Left lung (tissue), 10 donors: ENCODE results near the gene MOV10L1. TPM values are rescaled to one million over a fixed set of nuclear protein-coding genes. Genes with fewer than 3 reads are reported as not detected.

Experiments
- ATAC-seq: fragments of 200-7000 bp; cut with Tn5 transposase; one replicate; pipeline ENCODE4 v1.9.1; 2020; ENCODE audit warnings: moderate library complexity
- DNase-seq, 4 donors: peaks; one replicate each; pipeline ENCODE4 v3.0.0-alpha.2; 2013 to 2020
- H3K27ac ChIP-seq, 2 donors: fragments of 200-600 bp; sonication (generic) in 1 of 2; one replicate each; pipeline versions ENCODE4 v1.5.0 to v1.8.0; 2020 to 2021
- H3K27me3 ChIP-seq, 2 donors: fragments of 200-600 bp; sonication (generic) in 1 of 2; one replicate each; pipeline versions ENCODE4 v1.5.0 to v1.8.0; 2020 to 2021
- H3K36me3 ChIP-seq, 2 donors: fragments of 200-600 bp; sonication (generic) in 1 of 2; one replicate each; pipeline versions ENCODE4 v1.5.0 to v1.8.0; 2020 to 2021
- H3K4me1 ChIP-seq, 2 donors: fragments of 200-600 bp; one replicate each; pipeline ENCODE4 v1.8.0; 2021
- H3K4me3 ChIP-seq, 2 donors: fragments of 200-600 bp; sonication (generic) in 1 of 2; one replicate each; pipeline versions ENCODE4 v1.5.0 to v1.8.0; 2020 to 2021; ENCODE audit warnings: mild to moderate bottlenecking in 1 of 2
- H3K9me3 ChIP-seq, 2 donors: fragments of 200-600 bp; sonication (generic) in 1 of 2; one replicate each; pipeline versions ENCODE4 v1.5.0 to v1.8.0; 2020 to 2021
- intact Hi-C, 2 donors: fragments of 100-400 bp; cut with DNase I; formaldehyde crosslinking; loops; one replicate each; pipeline versions ENCODE4 v1.11.2 to v1.14.2; 2022
- polyA plus RNA-seq, 6 donors: library from polyadenylated mRNA; unstranded; fragments of 120-200 nt; gene quantifications; one replicate each; pipeline ENCODE4 v1.2.1, GENCODE V29; 2013; ENCODE audit not compliant: insufficient read length in 6 of 6
- total RNA-seq, 2 donors: library from RNA; stranded (reverse); fragmentation: NEBNext Ultra II Directional; extraction: Animal tissue kit (Norgen Biotek cat#: 25700); gene quantifications; one replicate each; pipeline ENCODE4 v1.2.1, GENCODE V29; 2021
- TF ChIP-seq, protein P1 (sequence below), 2 donors: fragments of 200-600 bp; sonication (generic) in 1 of 2; IDR thresholded peaks; one replicate each; pipeline versions ENCODE4 v1.5.0 to v1.8.0; 2021; ENCODE audit warnings: antibody characterized with exemption in 2 of 2
- donor health status: DM: no; HTN: yes; CAD: no.
- donor health status: DM: no; HTN: no; CAD: no.

Gene MOV10L1
- total and polyA plus RNA-seq, 8 donors: 0.37 to 4.7 (median 2.2) TPM

GRCh38 chr22:50056214-50056972, 33.4 kb upstream of the MOV10L1 start:
- ATAC-seq (no peak), DNase-seq (peak in 1 of 4 donors; percentile 31)
- H3K4me3 ChIP-seq: no peak overlapping the region
- no peak overlapping the region for H3K27ac ChIP-seq
- TF ChIP-seq, protein P1, sequence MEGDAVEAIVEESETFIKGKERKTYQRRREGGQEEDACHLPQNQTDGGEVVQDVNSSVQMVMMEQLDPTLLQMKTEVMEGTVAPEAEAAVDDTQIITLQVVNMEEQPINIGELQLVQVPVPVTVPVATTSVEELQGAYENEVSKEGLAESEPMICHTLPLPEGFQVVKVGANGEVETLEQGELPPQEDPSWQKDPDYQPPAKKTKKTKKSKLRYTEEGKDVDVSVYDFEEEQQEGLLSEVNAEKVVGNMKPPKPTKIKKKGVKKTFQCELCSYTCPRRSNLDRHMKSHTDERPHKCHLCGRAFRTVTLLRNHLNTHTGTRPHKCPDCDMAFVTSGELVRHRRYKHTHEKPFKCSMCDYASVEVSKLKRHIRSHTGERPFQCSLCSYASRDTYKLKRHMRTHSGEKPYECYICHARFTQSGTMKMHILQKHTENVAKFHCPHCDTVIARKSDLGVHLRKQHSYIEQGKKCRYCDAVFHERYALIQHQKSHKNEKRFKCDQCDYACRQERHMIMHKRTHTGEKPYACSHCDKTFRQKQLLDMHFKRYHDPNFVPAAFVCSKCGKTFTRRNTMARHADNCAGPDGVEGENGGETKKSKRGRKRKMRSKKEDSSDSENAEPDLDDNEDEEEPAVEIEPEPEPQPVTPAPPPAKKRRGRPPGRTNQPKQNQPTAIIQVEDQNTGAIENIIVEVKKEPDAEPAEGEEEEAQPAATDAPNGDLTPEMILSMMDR (IDR thresholded peaks at IDR 0.05): no peak
- H3K9me3 ChIP-seq: peaks cover 0 to 18% of the 10 kb centered on the region in 2 donors
- intact Hi-C loops: no loop called here
- H3K36me3 ChIP-seq: no peaks in the 10 kb centered on the region
- H3K27me3 ChIP-seq: peaks cover 7 to 55% of the 10 kb centered on the region in 2 donors
- H3K4me1 ChIP-seq: peaks cover 10 to 20% of the 10 kb centered on the region in 2 donors

DNA sequence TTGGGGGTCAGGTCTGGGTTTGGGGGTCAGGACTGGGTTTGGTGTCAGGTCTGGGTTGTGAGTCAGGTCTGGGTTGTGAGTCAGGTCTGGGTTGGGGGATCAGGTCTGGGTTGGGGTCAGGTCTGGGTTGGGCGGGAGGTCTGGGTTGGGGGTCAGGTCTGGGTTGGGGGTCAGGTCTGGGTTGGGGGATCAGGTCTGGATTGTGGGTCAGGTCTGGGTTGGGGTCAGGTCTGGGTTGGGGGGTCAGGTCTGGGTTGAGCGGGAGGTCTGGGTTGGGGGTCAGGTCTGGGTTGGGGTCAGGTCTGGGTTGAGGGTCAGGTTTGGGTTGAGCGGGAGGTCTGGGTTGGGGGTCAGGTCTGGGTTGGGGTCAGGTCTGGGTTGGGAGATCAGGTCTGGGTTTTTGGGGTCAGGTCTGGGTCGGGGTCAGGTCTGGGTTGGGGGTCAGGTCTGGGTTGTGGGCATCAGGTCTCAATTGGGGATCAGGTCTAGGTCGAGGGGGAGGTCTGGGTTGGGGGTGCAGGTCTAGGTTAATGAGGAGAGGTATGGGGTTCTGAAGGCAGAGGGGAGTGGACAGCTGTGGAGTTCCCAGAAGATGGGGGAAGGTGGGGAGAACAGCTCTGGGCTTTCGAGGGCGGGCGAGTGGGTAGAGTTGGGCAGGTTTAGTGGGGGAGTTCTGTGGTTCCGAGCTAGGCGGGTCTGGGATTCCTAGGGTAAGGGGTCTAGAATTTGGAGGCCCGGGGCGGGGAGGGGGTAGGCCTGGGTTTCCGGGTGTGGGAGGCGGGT, 32.3 kb upstream of the MOV10L1 start:
- TF ChIP-seq, protein P1 (IDR thresholded peaks at IDR 0.05): no peak
- intact Hi-C loops: no loop called here
- peaks cover 7 to 63% of the 10 kb centered on the region in 2 donors for H3K27me3 ChIP-seq
- H3K27ac ChIP-seq: no peak overlapping the region
- peaks cover 10 to 20% of the 10 kb centered on the region in 2 donors for H3K4me1 ChIP-seq
- H3K9me3 ChIP-seq: peaks cover 0 to 18% of the 10 kb centered on the region in 2 donors
- no peaks in the 10 kb centered on the region for H3K36me3 ChIP-seq
- ATAC-seq (no peak), DNase-seq (peak in 1 of 4 donors; percentile 3)
- no peak overlapping the region for H3K4me3 ChIP-seq

- H3K27ac ChIP-seq: no peak within 1 kb of the TSS
- no peak within 1 kb of the TSS for H3K4me3 ChIP-seq
- H3K36me3 ChIP-seq: no peaks in the 10 kb centered on the region
- H3K9me3 ChIP-seq: peaks cover 0 to 11% of the 10 kb centered on the region in 2 donors
- TF ChIP-seq, protein P1 (IDR thresholded peaks at IDR 0.05): no peak
- H3K27me3 ChIP-seq: peaks cover 7 to 68% of the 10 kb centered on the region in 2 donors
- DNase-seq (peak in 1 of 4 donors; percentile 64), ATAC-seq (no peak)
- peaks cover 10 to 20% of the 10 kb centered on the region in 2 donors for H3K4me1 ChIP-seq
- intact Hi-C loops: no loop called here
These were observed 31.5 kb upstream of the MOV10L1 start, which contains the start of gene TTLL8 for GRCh38 chr22:50058061-50058905. TTLL8 (minus strand) TSS chr22:50058298.

GRCh38 chr22:50058906-50059880, 30.6 kb upstream of the MOV10L1 start:
- DNase-seq: peak in 3 of 4 donors; percentile 40 to 81 (median 65)

More at GRCh38 chr22:50058906-50059880, 30.6 kb upstream of the MOV10L1 start:
- peaks cover 0 to 2% of the 10 kb centered on the region in 2 donors for H3K9me3 ChIP-seq
- H3K27me3 ChIP-seq: peaks cover 7 to 73% of the 10 kb centered on the region in 2 donors
- TF ChIP-seq, protein P1 (IDR thresholded peaks at IDR 0.05): no peak
- peaks cover 10 to 20% of the 10 kb centered on the region in 2 donors for H3K4me1 ChIP-seq
- no peak overlapping the region for H3K4me3 ChIP-seq
- ATAC-seq: peak; percentile 21
- H3K27ac ChIP-seq: peak overlapping the region in 1 of 2 donors; percentile 19
- intact Hi-C loops: no loop called here
- no peaks in the 10 kb centered on the region for H3K36me3 ChIP-seq
